Liver (tissue), 9 donors: ENCODE measurements around the gene SLC2A8. TPM values are rescaled to one million over a fixed set of nuclear protein-coding genes. Genes with fewer than 3 reads are reported as not detected.

Experiments
- DNase-seq: peaks from one replicate; pipeline ENCODE4 v3.0.0-alpha.2; 2017; ENCODE audit warnings: low spot score
- H3K27ac ChIP-seq, 2 donors: one replicate each; pipeline ENCODE4 v1.7.0; 2013; ENCODE audit warnings: inconsistent platforms in 2 of 2, low read length in 2 of 2, control low read depth in 1 of 2, low read depth in 1 of 2, mild to moderate bottlenecking in 1 of 2
- H3K27me3 ChIP-seq, 4 donors: one replicate each; pipeline versions ENCODE4 v1.6.1 to v1.7.0; 2013; ENCODE audit warnings: low read length in 3 of 4, inconsistent platforms in 1 of 4, mild to moderate bottlenecking in 1 of 4, moderate library complexity in 1 of 4; ENCODE audit not compliant: control insufficient read depth in 4 of 4, insufficient read depth in 4 of 4
- H3K36me3 ChIP-seq, 4 donors: one replicate each; pipeline versions ENCODE4 v1.6.1 to v1.7.0; 2013; ENCODE audit warnings: low read length in 3 of 4, mild to moderate bottlenecking in 3 of 4, low read depth in 1 of 4, moderate library complexity in 1 of 4; ENCODE audit not compliant: control insufficient read depth in 4 of 4, insufficient read depth in 3 of 4
- H3K4me1 ChIP-seq, 4 donors: one replicate each; pipeline versions ENCODE4 v1.6.1 to v1.7.0; 2013; ENCODE audit warnings: low read length in 3 of 4, mild to moderate bottlenecking in 3 of 4, moderate library complexity in 1 of 4; ENCODE audit not compliant: control insufficient read depth in 4 of 4, insufficient read depth in 4 of 4
- H3K4me3 ChIP-seq, 3 donors: one replicate each; pipeline versions ENCODE4 v1.6.1 to v1.7.0; 2013; ENCODE audit warnings: low read length in 3 of 3, control low read depth in 1 of 3, low read depth in 1 of 3, mild to moderate bottlenecking in 1 of 3
- H3K9ac ChIP-seq, 2 donors: one replicate each; pipeline ENCODE4 v1.7.0; 2013; ENCODE audit warnings: low read length in 2 of 2, mild to moderate bottlenecking in 2 of 2, moderate library complexity in 2 of 2, control low read depth in 1 of 2, low read depth in 1 of 2
- H3K9me3 ChIP-seq, 4 donors: one replicate each; pipeline versions ENCODE4 v1.6.1 to v1.7.0; 2013; ENCODE audit warnings: low read length in 3 of 4; ENCODE audit not compliant: control insufficient read depth in 4 of 4
- EGR1 ChIP-seq, 2 donors: IDR thresholded peaks; 2 replicates each; pipeline ENCODE4 v1.6.1; 2016 to 2018; ENCODE audit warnings: antibody characterized with exemption in 2 of 2, low read depth in 2 of 2
- FOXA1 ChIP-seq: IDR thresholded peaks from 2 replicates; pipeline ENCODE4 v1.6.1; 2016; ENCODE audit warnings: antibody characterized with exemption
- HNF4A ChIP-seq, 2 donors: conservative IDR thresholded peaks; 2 replicates each; pipeline ENCODE4 v1.6.1; 2016; ENCODE audit warnings: antibody characterized with exemption in 2 of 2, mild to moderate bottlenecking in 2 of 2
- NR2F2 ChIP-seq: IDR thresholded peaks from 2 replicates; pipeline ENCODE4 v1.6.1; 2016; ENCODE audit warnings: antibody characterized with exemption
- RAD21 ChIP-seq, 2 donors: IDR thresholded peaks; 2 replicates each; pipeline ENCODE4 v1.6.1; 2016; ENCODE audit warnings: antibody characterized with exemption in 2 of 2, mild to moderate bottlenecking in 2 of 2
- RXRA ChIP-seq, 2 donors: IDR thresholded peaks; 2 replicates each; pipeline ENCODE4 v1.6.1; 2017 to 2018; ENCODE audit warnings: antibody characterized with exemption in 2 of 2, mild to moderate bottlenecking in 1 of 2
- SP1 ChIP-seq: IDR thresholded peaks from 2 replicates; pipeline ENCODE4 v1.6.1; 2018; ENCODE audit warnings: antibody characterized with exemption, mild to moderate bottlenecking
- YY1 ChIP-seq: IDR thresholded peaks from 2 replicates; pipeline ENCODE4 v1.6.1; 2016; ENCODE audit warnings: antibody characterized with exemption, mild to moderate bottlenecking
- WGBS: extraction: QIAGEN DNeasy Blood & Tissue Kit; methylation state at CpG from one replicate; pipeline ENCODE4 v1.1.7; 2013; 5-methylcytosine and 5-hydroxymethylcytosine counted together
- polyA plus RNA-seq, 2 donors: library from polyadenylated mRNA; stranded (reverse) in 1 of 2; unstranded in 1 of 2; fragments of 200-250 nt in 1 of 2; fragments of >200 nt in 1 of 2; fragmentation: Nextera tagmentation in 1 of 2; extraction: Ambion mirVana in 1 of 2; gene quantifications; one replicate each; pipeline versions ENCODE4 v1.2.1 to v1.2.3, GENCODE V29; 2013 to 2015
- total RNA-seq, 2 donors: library from RNA; depleted of rRNA; stranded (reverse); fragments of >200 nt; gene quantifications; one replicate each; pipeline ENCODE4 v1.2.3, GENCODE V29; 2014
- TF ChIP-seq, protein P1 (sequence below): IDR thresholded peaks from 2 replicates; pipeline ENCODE4 v1.6.1; 2016; ENCODE audit warnings: antibody characterized with exemption, mild to moderate bottlenecking
- TF ChIP-seq, protein P2 (sequence below): IDR thresholded peaks from 2 replicates; pipeline ENCODE4 v1.6.1; 2016; ENCODE audit warnings: antibody characterized with exemption
- TF ChIP-seq, protein P3 (sequence below): fragments of 150-350 bp; IDR thresholded peaks from 2 replicates; pipeline ENCODE4 v1.5.1; 2017; ENCODE audit warnings: improper control_type of control experiment, low read depth, low read length; ENCODE audit not compliant: missing input control
- donor health status: healthy.
- donor health status: healthy.
- donor health status: healthy.
- donor health status: healthy.
- donor health status: healthy.

The SLC2A8 gene
- total and polyA plus RNA-seq, 4 donors = 10.9 to 24.5 (median 19.9) TPM

DNA sequence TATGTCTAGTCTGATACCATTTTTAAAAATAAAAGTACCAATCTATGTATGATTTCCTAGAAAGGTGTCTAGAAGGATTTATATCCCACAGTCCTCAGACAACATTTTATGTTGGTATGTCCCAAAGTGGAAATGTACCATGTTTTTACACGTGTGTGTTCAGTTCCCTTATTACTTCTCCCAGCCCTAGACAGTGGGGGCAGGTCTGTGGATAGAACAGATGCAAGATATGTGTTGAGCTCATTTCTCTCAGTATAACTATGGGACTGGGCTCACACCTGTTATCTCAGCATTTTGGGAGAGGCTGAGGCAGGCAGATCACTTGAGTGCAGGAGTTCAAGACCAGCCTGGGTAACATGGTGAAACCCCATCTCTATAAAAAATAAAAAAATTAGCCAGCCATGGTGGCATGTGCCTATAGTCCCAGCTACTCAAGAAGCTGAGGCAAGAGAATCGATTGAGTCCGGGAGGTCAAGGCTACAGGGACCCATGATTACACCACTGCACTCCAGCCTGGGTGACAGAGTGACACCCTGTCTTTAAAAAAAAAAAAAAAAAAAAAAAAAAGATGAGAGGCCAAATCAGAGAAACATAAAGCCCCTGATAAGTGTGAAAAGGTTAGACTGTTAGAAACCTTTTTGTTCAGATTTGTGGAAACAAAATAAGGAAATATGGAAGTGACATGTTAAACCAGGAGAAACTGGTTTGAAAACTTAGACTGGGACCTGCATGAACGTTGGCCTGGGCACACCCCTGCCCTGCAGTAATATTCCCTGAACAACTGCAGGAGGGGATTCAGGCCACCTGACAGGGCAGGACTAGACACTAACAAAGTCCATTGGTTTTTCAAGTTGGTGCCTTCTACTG is 7.4 kb upstream of the SLC2A8 start:
- H3K27ac ChIP-seq = no peak overlapping the region

DNA sequence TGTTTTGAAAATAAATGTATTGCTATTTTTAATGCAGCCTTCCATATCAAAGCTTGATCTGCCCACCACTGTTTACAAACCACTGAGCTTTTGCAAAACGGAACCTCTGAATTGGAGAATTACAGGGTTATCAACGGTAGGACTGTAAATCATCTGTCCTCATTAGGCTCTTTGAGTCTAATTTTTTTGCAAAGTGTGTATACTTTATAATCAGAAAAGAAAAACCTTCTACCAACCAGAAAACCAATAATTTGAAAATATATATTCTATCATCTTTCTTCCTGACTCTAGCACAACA is 6.8 kb upstream of the SLC2A8 start:
- Histone ChIP-seq H3K9me3 (no peaks in the 10 kb centered on the region), H3K4me1 (no peaks in the 10 kb centered on the region)
- DNase-seq = no peak

More for the DNA sequence above, 7.4 kb upstream of the SLC2A8 start:
- no peak for TF ChIP-seq EGR1 (IDR thresholded peaks at IDR 0.05; ENCODE audit: low read depth in 2 of 2)
- TF ChIP-seq HNF4A (conservative IDR thresholded peaks at IDR 0.05) = peak in 1 of 2 donors; percentile 43
- TF ChIP-seq YY1 = no peak
- TF ChIP-seq SP1 = no peak
- H3K4me1 ChIP-seq = no peaks in the 10 kb centered on the region
- no peak overlapping the region for H3K9ac ChIP-seq
- no peaks in the 10 kb centered on the region for H3K9me3 ChIP-seq
- H3K36me3 ChIP-seq = no peaks in the 10 kb centered on the region
- 74% methylated on average over 4 of the region's 4 CpGs for WGBS
- no peaks in the 10 kb centered on the region for H3K27me3 ChIP-seq
- DNase-seq = no peak
- no peak overlapping the region for H3K4me3 ChIP-seq

More for the DNA sequence above, 6.8 kb upstream of the SLC2A8 start:
- H3K27ac ChIP-seq = no peak overlapping the region
- TF ChIP-seq, protein P1, sequence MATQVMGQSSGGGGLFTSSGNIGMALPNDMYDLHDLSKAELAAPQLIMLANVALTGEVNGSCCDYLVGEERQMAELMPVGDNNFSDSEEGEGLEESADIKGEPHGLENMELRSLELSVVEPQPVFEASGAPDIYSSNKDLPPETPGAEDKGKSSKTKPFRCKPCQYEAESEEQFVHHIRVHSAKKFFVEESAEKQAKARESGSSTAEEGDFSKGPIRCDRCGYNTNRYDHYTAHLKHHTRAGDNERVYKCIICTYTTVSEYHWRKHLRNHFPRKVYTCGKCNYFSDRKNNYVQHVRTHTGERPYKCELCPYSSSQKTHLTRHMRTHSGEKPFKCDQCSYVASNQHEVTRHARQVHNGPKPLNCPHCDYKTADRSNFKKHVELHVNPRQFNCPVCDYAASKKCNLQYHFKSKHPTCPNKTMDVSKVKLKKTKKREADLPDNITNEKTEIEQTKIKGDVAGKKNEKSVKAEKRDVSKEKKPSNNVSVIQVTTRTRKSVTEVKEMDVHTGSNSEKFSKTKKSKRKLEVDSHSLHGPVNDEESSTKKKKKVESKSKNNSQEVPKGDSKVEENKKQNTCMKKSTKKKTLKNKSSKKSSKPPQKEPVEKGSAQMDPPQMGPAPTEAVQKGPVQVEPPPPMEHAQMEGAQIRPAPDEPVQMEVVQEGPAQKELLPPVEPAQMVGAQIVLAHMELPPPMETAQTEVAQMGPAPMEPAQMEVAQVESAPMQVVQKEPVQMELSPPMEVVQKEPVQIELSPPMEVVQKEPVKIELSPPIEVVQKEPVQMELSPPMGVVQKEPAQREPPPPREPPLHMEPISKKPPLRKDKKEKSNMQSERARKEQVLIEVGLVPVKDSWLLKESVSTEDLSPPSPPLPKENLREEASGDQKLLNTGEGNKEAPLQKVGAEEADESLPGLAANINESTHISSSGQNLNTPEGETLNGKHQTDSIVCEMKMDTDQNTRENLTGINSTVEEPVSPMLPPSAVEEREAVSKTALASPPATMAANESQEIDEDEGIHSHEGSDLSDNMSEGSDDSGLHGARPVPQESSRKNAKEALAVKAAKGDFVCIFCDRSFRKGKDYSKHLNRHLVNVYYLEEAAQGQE = no peak
- TF ChIP-seq HNF4A (conservative IDR thresholded peaks at IDR 0.05) = no peak
- TF ChIP-seq RAD21 (IDR thresholded peaks at IDR 0.05) = no peak
- TF ChIP-seq NR2F2 = no peak
- no peak for TF ChIP-seq FOXA1
- TF ChIP-seq, protein P2, sequence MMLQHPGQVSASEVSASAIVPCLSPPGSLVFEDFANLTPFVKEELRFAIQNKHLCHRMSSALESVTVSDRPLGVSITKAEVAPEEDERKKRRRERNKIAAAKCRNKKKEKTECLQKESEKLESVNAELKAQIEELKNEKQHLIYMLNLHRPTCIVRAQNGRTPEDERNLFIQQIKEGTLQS = no peak
- no peak for TF ChIP-seq YY1
- no peak for TF ChIP-seq EGR1 (IDR thresholded peaks at IDR 0.05; ENCODE audit: low read depth in 2 of 2)
- TF ChIP-seq, protein P3, sequence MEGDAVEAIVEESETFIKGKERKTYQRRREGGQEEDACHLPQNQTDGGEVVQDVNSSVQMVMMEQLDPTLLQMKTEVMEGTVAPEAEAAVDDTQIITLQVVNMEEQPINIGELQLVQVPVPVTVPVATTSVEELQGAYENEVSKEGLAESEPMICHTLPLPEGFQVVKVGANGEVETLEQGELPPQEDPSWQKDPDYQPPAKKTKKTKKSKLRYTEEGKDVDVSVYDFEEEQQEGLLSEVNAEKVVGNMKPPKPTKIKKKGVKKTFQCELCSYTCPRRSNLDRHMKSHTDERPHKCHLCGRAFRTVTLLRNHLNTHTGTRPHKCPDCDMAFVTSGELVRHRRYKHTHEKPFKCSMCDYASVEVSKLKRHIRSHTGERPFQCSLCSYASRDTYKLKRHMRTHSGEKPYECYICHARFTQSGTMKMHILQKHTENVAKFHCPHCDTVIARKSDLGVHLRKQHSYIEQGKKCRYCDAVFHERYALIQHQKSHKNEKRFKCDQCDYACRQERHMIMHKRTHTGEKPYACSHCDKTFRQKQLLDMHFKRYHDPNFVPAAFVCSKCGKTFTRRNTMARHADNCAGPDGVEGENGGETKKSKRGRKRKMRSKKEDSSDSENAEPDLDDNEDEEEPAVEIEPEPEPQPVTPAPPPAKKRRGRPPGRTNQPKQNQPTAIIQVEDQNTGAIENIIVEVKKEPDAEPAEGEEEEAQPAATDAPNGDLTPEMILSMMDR = no peak
- no peak for TF ChIP-seq RXRA (IDR thresholded peaks at IDR 0.05)
- H3K36me3 ChIP-seq = no peaks in the 10 kb centered on the region
- H3K4me3 ChIP-seq = no peak overlapping the region
- no peak overlapping the region for H3K9ac ChIP-seq
- no peaks in the 10 kb centered on the region for H3K27me3 ChIP-seq
- WGBS = 85% methylated on average over 2 of the region's 2 CpGs
